Suprapubic skin (tissue), 4 donors: ENCODE data around the gene MALL.

ENCODE experiments used
- EP300 ChIP-seq: sonication (generic); formaldehyde crosslinking; IDR thresholded peaks from one replicate; pipeline ENCODE4 v1.6.1; 2017; ENCODE audit warnings: antibody characterized with exemption
- POLR2A ChIP-seq, 2 donors: fragments of 450-650 bp; IDR thresholded peaks; one replicate each; pipeline ENCODE4 v1.6.1; 2017; ENCODE audit warnings: antibody characterized with exemption in 2 of 2, mild to moderate bottlenecking in 2 of 2, moderate library complexity in 2 of 2
- POLR2AphosphoS5 ChIP-seq, 3 donors: sonication (generic); formaldehyde crosslinking; IDR thresholded peaks; one replicate each; pipeline ENCODE4 v1.6.1; 2017; ENCODE audit warnings: antibody characterized with exemption in 3 of 3
- TF ChIP-seq, protein P1 (sequence below), 2 donors: fragments of 200-600 bp in 1 of 2; fragments of 450-650 bp in 1 of 2; sonication (generic) in 1 of 2; IDR thresholded peaks; one replicate each; pipeline ENCODE4 v1.5.1; 2016 to 2019; ENCODE audit warnings: antibody characterized with exemption in 2 of 2, mild to moderate bottlenecking in 1 of 2, moderate library complexity in 1 of 2

GRCh38 chr2:110152943-110153342, 37.3 kb upstream of the MALL start:
- TF ChIP-seq POLR2A (IDR thresholded peaks at IDR 0.05) (no peak), POLR2AphosphoS5 (IDR thresholded peaks at IDR 0.05) (no peak), EP300 (no peak)
- TF ChIP-seq, protein P1, sequence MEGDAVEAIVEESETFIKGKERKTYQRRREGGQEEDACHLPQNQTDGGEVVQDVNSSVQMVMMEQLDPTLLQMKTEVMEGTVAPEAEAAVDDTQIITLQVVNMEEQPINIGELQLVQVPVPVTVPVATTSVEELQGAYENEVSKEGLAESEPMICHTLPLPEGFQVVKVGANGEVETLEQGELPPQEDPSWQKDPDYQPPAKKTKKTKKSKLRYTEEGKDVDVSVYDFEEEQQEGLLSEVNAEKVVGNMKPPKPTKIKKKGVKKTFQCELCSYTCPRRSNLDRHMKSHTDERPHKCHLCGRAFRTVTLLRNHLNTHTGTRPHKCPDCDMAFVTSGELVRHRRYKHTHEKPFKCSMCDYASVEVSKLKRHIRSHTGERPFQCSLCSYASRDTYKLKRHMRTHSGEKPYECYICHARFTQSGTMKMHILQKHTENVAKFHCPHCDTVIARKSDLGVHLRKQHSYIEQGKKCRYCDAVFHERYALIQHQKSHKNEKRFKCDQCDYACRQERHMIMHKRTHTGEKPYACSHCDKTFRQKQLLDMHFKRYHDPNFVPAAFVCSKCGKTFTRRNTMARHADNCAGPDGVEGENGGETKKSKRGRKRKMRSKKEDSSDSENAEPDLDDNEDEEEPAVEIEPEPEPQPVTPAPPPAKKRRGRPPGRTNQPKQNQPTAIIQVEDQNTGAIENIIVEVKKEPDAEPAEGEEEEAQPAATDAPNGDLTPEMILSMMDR (IDR thresholded peaks at IDR 0.05), result no peak
